ENCODE data around the gene CCDC196.

Gene CCDC196
- total RNA-seq: 0 reads per million in 3 donors

GRCh38 chr14:66485910-66486421 lies at the start of gene CCDC196:
CCDC196 (plus strand) TSS chr14:66486371; CDS start chr14:66486503, 132 bp downstream.
- no peaks in the 10 kb centered on the region for H3K9me3 ChIP-seq (ENCODE audit: control insufficient read depth, low read length)
- no peaks in the 10 kb centered on the region for H3K36me3 ChIP-seq (ENCODE audit: control insufficient read depth, insufficient read depth, low read length)
- H3K4me1 ChIP-seq (ENCODE audit: control insufficient read depth, insufficient read depth, low read length, poor library complexity, severe bottlenecking): no peaks in the 10 kb centered on the region
- H3K27ac ChIP-seq (ENCODE audit: insufficient read depth, low read length, poor library complexity, severe bottlenecking): no peak within 1 kb of the TSS
- DNase-seq: no peak
- no peaks in the 10 kb centered on the region for H3K27me3 ChIP-seq (replicated peaks; ENCODE audit: control insufficient read depth, insufficient read depth, low read length, poor library complexity, severe bottlenecking)
- no peak within 1 kb of the TSS for H3K4me3 ChIP-seq (ENCODE audit: insufficient read depth, low read depth, low read length, poor library complexity, severe bottlenecking)

GRCh38 chr14:66440801-66441200 lies 45.4 kb upstream of the CCDC196 start:
- Histone ChIP-seq H3K36me3 (ENCODE audit: control insufficient read depth, insufficient read depth, low read length) (no peaks in the 10 kb centered on the region), H3K27ac (ENCODE audit: insufficient read depth, low read length, poor library complexity, severe bottlenecking) (no peak overlapping the region), H3K4me1 (ENCODE audit: control insufficient read depth, insufficient read depth, low read length, poor library complexity, severe bottlenecking) (no peaks in the 10 kb centered on the region), H3K9me3 (ENCODE audit: control insufficient read depth, low read length) (peaks cover 6% of the 10 kb centered on the region), H3K27me3 (replicated peaks; ENCODE audit: control insufficient read depth, insufficient read depth, low read length, poor library complexity, severe bottlenecking) (no peaks in the 10 kb centered on the region), H3K4me3 (ENCODE audit: insufficient read depth, low read depth, low read length, poor library complexity, severe bottlenecking) (no peak overlapping the region)
- no peak for DNase-seq

- Histone ChIP-seq H3K36me3 (ENCODE audit: control insufficient read depth, insufficient read depth, low read length) (no peaks in the 10 kb centered on the region), H3K9me3 (ENCODE audit: control insufficient read depth, low read length) (peaks cover 6% of the 10 kb centered on the region), H3K4me3 (ENCODE audit: insufficient read depth, low read depth, low read length, poor library complexity, severe bottlenecking) (no peak overlapping the region), H3K4me1 (ENCODE audit: control insufficient read depth, insufficient read depth, low read length, poor library complexity, severe bottlenecking) (no peaks in the 10 kb centered on the region), H3K27ac (ENCODE audit: insufficient read depth, low read length, poor library complexity, severe bottlenecking) (no peak overlapping the region), H3K27me3 (replicated peaks; ENCODE audit: control insufficient read depth, insufficient read depth, low read length, poor library complexity, severe bottlenecking) (no peaks in the 10 kb centered on the region)
- no peak for DNase-seq
These were observed 43.1 kb upstream of the CCDC196 start for GRCh38 chr14:66442953-66443571.

- Histone ChIP-seq H3K36me3 (ENCODE audit: control insufficient read depth, insufficient read depth, low read length) (no peaks in the 10 kb centered on the region), H3K9me3 (ENCODE audit: control insufficient read depth, low read length) (peaks cover 6% of the 10 kb centered on the region), H3K27ac (ENCODE audit: insufficient read depth, low read length, poor library complexity, severe bottlenecking) (no peak overlapping the region), H3K4me1 (ENCODE audit: control insufficient read depth, insufficient read depth, low read length, poor library complexity, severe bottlenecking) (no peaks in the 10 kb centered on the region), H3K4me3 (ENCODE audit: insufficient read depth, low read depth, low read length, poor library complexity, severe bottlenecking) (no peak overlapping the region), H3K27me3 (replicated peaks; ENCODE audit: control insufficient read depth, insufficient read depth, low read length, poor library complexity, severe bottlenecking) (no peaks in the 10 kb centered on the region)
- no peak for DNase-seq
These were observed 42.4 kb upstream of the CCDC196 start for GRCh38 chr14:66443785-66444184.

- no peaks in the 10 kb centered on the region for H3K27me3 ChIP-seq (replicated peaks; ENCODE audit: control insufficient read depth, insufficient read depth, low read length, poor library complexity, severe bottlenecking)
- no peaks in the 10 kb centered on the region for H3K4me1 ChIP-seq (ENCODE audit: control insufficient read depth, insufficient read depth, low read length, poor library complexity, severe bottlenecking)
- H3K9me3 ChIP-seq (ENCODE audit: control insufficient read depth, low read length): peaks cover 6% of the 10 kb centered on the region
- H3K27ac ChIP-seq (ENCODE audit: insufficient read depth, low read length, poor library complexity, severe bottlenecking): no peak overlapping the region
- no peak for DNase-seq
- H3K36me3 ChIP-seq (ENCODE audit: control insufficient read depth, insufficient read depth, low read length): no peaks in the 10 kb centered on the region
- no peak overlapping the region for H3K4me3 ChIP-seq (ENCODE audit: insufficient read depth, low read depth, low read length, poor library complexity, severe bottlenecking)
These were observed 41.8 kb upstream of the CCDC196 start for GRCh38 chr14:66444271-66444927.

- Histone ChIP-seq H3K27ac (ENCODE audit: insufficient read depth, low read length, poor library complexity, severe bottlenecking) (no peak overlapping the region), H3K9me3 (ENCODE audit: control insufficient read depth, low read length) (peaks cover under 1% of the 10 kb centered on the region), H3K4me3 (ENCODE audit: insufficient read depth, low read depth, low read length, poor library complexity, severe bottlenecking) (no peak overlapping the region), H3K36me3 (ENCODE audit: control insufficient read depth, insufficient read depth, low read length) (no peaks in the 10 kb centered on the region), H3K27me3 (replicated peaks; ENCODE audit: control insufficient read depth, insufficient read depth, low read length, poor library complexity, severe bottlenecking) (no peaks in the 10 kb centered on the region), H3K4me1 (ENCODE audit: control insufficient read depth, insufficient read depth, low read length, poor library complexity, severe bottlenecking) (no peaks in the 10 kb centered on the region)
- no peak for DNase-seq
These were observed 40.2 kb upstream of the CCDC196 start for GRCh38 chr14:66445936-66446335.

GRCh38 chr14:66453469-66453868 lies 32.7 kb upstream of the CCDC196 start:
- Histone ChIP-seq H3K9me3 (ENCODE audit: control insufficient read depth, low read length) (no peaks in the 10 kb centered on the region), H3K4me1 (ENCODE audit: control insufficient read depth, insufficient read depth, low read length, poor library complexity, severe bottlenecking) (no peaks in the 10 kb centered on the region), H3K4me3 (ENCODE audit: insufficient read depth, low read depth, low read length, poor library complexity, severe bottlenecking) (no peak overlapping the region), H3K36me3 (ENCODE audit: control insufficient read depth, insufficient read depth, low read length) (no peaks in the 10 kb centered on the region), H3K27me3 (replicated peaks; ENCODE audit: control insufficient read depth, insufficient read depth, low read length, poor library complexity, severe bottlenecking) (no peaks in the 10 kb centered on the region), H3K27ac (ENCODE audit: insufficient read depth, low read length, poor library complexity, severe bottlenecking) (no peak overlapping the region)
- no peak for DNase-seq

GRCh38 chr14:66459603-66460002 lies 26.6 kb upstream of the CCDC196 start:
- Histone ChIP-seq H3K9me3 (ENCODE audit: control insufficient read depth, low read length) (no peaks in the 10 kb centered on the region), H3K27ac (ENCODE audit: insufficient read depth, low read length, poor library complexity, severe bottlenecking) (no peak overlapping the region), H3K4me3 (ENCODE audit: insufficient read depth, low read depth, low read length, poor library complexity, severe bottlenecking) (no peak overlapping the region), H3K4me1 (ENCODE audit: control insufficient read depth, insufficient read depth, low read length, poor library complexity, severe bottlenecking) (no peaks in the 10 kb centered on the region), H3K27me3 (replicated peaks; ENCODE audit: control insufficient read depth, insufficient read depth, low read length, poor library complexity, severe bottlenecking) (no peaks in the 10 kb centered on the region), H3K36me3 (ENCODE audit: control insufficient read depth, insufficient read depth, low read length) (no peaks in the 10 kb centered on the region)
- DNase-seq: no peak

GRCh38 chr14:66464261-66464660 lies 21.9 kb upstream of the CCDC196 start:
- no peak overlapping the region for H3K4me3 ChIP-seq (ENCODE audit: insufficient read depth, low read depth, low read length, poor library complexity, severe bottlenecking)
- no peaks in the 10 kb centered on the region for H3K9me3 ChIP-seq (ENCODE audit: control insufficient read depth, low read length)
- no peak for DNase-seq
- H3K4me1 ChIP-seq (ENCODE audit: control insufficient read depth, insufficient read depth, low read length, poor library complexity, severe bottlenecking): no peaks in the 10 kb centered on the region
- H3K27ac ChIP-seq (ENCODE audit: insufficient read depth, low read length, poor library complexity, severe bottlenecking): no peak overlapping the region
- H3K36me3 ChIP-seq (ENCODE audit: control insufficient read depth, insufficient read depth, low read length): no peaks in the 10 kb centered on the region
- no peaks in the 10 kb centered on the region for H3K27me3 ChIP-seq (replicated peaks; ENCODE audit: control insufficient read depth, insufficient read depth, low read length, poor library complexity, severe bottlenecking)

GRCh38 chr14:66468778-66469367 lies 17.3 kb upstream of the CCDC196 start:
- Histone ChIP-seq H3K27me3 (replicated peaks; ENCODE audit: control insufficient read depth, insufficient read depth, low read length, poor library complexity, severe bottlenecking) (no peaks in the 10 kb centered on the region), H3K4me3 (ENCODE audit: insufficient read depth, low read depth, low read length, poor library complexity, severe bottlenecking) (no peak overlapping the region), H3K27ac (ENCODE audit: insufficient read depth, low read length, poor library complexity, severe bottlenecking) (no peak overlapping the region), H3K9me3 (ENCODE audit: control insufficient read depth, low read length) (no peaks in the 10 kb centered on the region), H3K36me3 (ENCODE audit: control insufficient read depth, insufficient read depth, low read length) (no peaks in the 10 kb centered on the region), H3K4me1 (ENCODE audit: control insufficient read depth, insufficient read depth, low read length, poor library complexity, severe bottlenecking) (no peaks in the 10 kb centered on the region)
- no peak for DNase-seq

Measured in effector memory CD4-positive, alpha-beta T cell (primary cell).